HG03045 (cell line): ENCODE measurements around the gene DBNDD1.
"Not testable (repeated sequence)": the region's sequence is repeated elsewhere in the genome, so short reads cannot be mapped to it uniquely, and the experiment has no call there.

Experiments
- ATAC-seq: cut with Tn5 transposase; IDR thresholded peaks from one replicate; pipeline ENCODE4 v1.9.1; 2021; ENCODE audit warnings: mild to moderate bottlenecking, moderate library complexity; ENCODE audit not compliant: unreplicated experiment

Gene DBNDD1, protein sequence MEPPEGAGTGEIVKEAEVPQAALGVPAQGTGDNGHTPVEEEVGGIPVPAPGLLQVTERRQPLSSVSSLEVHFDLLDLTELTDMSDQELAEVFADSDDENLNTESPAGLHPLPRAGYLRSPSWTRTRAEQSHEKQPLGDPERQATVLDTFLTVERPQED

DNA sequence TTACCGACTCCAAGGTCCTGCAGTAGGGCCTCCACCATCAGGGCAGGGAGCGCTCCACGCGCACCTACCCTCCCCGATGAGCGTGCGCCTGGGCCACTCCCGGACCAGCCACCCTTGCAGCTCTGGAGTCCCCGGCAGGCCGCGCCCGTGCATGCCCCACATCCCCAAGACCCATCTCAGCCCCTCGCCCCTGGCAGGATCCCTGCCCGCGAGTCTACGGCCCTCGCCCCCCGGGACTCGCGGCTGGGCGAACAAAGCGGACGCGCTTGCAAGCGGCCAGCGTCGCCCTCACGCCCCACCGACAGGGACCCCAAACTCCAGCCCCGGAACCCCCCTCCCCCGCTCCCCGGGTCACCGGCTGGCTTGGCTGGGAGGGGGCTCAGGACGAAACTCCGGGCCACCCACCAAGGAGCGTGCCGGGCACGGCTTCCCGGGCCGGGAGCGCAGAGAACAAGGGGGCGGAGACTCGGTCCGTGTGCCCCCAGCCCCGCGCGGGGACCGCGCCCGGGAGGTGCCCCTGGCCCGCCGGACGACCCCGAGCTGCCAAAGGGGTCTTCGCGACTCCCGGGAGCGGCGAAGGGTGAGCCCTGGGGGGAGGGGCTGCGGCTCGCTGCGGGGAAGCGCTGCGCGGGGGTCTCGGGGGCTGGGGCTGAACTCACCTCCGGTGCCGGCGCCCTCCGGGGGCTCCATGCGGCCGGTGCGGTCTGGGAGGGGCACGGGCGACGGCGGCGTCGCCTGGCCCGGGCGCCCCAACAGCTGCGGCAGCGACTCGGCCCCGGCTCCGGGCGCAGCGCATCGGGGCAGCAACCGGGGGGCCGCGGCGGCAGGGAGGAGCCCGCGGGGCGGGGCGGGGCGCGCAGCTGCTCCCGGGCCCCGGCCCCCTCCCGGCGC, at the start of gene DBNDD1:
DBNDD1 (minus strand) TSS at position 805 of the 891 bp plus-strand sequence; CDS start at position 690, 115 bp downstream.
- ATAC-seq: no peak

DNA sequence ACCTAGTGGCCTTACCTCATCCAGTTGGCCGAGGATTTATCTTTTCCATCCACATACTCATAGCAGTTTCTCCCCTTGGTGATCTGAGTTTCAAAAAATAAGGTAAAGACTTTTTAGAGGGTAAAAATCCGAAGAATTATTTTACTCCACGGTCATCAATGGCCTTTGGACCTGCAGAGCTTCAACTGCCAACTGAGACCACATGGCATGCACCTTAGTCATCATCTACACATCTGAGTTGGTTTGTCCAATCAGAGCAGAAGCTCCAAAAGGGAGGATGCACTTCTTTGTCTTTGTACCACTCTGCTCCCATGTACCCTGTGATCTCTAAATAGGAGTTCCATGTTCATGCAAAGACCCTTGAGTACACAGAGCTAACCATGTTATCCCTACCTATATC, 42.2 kb upstream of the DBNDD1 start:
- no peak for ATAC-seq

DNA sequence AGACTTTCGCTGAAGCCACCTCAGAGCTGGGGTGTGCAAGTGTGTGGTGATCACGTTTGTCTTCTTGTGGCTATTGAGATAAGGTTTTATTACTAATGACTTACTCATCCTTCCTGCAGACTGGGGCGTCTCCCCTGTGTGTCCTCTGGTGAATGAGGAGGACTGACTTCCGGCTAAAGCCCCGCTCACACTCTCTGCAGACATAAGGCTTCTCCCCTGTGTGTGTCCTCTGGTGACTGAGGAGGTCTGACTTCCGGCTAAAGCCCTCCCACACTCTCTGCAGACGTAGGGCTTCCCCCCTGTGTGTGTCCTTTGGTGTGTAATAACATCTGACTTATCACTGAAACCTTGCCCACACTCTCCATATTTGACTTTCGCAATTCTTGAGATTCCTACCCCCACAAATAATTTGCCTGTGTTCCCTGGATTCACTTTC, 38.5 kb upstream of the DBNDD1 start:
- ATAC-seq: no peak

DNA sequence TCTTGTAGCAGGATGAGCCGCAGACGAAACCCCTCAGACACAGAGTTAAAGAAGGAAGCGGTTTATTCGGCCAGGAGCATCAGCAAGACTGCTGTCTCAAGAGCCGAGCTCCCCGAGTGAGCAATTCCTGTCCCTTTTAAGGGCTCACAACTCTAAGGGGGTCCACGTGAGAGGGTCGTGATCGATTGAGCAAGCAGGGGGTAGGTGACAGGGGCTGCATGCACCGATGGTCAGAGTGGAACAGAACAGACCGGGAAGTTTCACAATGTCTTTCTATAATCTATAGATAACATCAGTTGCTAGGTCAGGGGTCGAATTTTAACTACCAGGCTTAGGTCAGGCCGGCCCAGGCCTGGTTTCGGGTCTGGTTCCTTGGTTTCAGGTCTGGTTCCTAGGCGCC, 37.3 kb upstream of the DBNDD1 start:
- not testable (repeated sequence) for ATAC-seq

DNA sequence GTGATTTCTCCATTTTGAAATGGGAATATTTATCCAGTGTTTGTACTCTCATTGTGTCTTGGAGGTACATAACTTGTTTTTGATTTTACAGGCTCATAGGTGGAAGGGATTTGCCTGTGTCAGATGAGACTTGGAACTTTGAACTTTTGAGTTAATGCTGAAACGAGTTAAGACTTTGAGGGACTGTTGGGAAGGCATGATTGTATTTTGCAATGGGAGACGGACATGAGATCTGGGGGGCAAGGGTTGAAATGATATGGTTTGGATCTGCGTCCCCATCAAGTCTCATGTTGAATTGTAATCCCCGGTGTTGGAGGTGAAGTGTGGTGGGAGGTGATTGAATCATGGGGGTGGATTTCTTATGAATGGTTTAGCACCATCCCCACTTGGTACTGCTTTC, 36.1 kb upstream of the DBNDD1 start:
- ATAC-seq: no peak

DNA sequence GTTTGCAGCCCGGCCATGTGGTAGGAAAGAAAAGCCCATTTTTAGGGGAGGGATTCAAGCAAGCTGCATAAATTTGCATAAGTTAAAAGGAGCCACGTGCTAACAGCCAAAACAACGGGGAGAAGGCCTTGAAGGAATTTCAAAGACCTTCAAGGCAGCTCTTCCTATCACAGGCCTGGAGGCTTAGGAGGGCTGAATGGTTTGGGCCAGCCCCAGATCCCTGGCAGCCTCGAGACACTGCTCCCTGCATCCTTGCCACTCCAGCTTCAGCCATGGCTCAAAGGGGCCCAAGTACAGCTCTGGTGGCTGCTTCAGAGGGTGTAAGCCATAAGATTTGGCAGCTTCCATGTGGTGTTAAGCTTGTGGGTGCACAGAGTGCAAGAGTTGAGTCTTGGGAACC, 35.3 kb upstream of the DBNDD1 start:
- ATAC-seq: no peak

DNA sequence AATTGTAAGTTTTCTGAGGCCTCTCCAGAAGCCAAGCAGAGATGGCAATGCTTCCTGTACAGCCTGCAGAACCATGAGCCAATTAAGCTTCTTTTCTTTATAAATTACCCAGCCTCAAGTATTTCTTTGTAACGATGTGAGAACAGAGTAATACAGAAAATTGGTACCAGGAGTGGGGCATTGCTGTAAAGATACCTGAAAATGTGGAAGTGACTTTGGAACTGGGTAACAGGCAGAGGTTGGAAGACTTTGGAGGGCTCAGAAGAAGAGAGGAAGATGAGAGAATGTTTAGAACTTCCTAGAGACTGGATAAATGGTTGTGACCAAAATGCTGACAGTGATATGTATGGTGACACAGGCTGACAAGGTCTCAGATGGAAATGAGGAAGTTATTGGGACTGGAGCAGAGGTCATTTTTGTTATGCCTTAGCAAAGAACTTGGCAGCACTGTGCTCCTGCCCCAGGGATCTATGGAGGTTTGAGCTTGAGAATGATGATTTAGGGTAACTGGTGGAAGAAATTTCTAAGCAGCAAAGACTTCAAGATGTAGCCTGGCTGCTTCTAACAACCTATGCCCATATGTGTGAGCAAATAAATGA, 34.7 kb upstream of the DBNDD1 start:
- ATAC-seq: no peak

DNA sequence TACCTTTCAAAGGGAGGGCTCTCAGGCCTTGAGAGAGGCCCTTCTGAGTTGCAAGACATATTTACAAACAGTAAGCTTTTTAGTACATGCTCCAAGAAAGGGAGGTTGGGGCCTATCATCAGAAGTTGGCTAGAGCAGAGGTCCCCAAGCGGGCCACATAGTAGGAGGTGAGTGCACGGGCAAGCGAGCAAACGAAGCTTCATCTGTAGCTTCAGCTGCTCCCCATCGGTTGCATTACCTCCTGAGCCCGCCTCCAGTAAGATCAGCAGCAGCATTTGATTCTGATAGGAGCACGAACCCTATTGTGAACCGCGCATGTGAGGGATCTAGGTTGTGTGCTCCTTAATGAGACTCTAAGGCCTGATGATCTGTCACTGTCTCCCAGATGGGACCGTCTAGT, 31.7 kb upstream of the DBNDD1 start:
- ATAC-seq: no peak

DNA sequence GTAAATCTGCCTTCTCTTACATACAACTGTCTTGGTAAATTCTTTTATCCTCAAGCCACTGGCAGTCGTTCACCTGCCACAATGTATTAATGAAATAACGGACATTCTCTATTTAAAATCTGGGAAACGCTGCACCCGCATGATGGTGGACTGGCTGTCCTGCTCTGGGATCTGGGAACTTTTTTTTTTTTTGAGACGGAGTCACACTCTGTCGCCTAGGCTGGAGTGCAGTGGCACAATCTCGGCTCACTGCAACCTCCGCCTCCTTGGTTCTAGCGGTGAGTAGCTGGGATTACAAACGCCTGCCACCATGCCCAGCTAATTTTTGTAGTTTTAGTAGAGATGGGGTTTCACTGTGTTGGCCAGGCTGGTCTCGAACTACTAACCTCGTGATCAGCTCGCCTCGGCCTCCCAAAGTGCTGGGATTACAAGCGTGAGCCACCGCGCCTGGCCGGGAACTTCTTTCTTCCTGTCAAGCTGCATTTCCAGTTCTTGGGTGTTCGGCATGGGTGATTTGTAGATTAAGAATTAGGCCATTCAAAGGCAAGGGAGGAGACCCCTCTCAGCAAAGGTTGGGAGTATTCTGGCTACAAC, 29.6 kb upstream of the DBNDD1 start:
- ATAC-seq: no peak

DNA sequence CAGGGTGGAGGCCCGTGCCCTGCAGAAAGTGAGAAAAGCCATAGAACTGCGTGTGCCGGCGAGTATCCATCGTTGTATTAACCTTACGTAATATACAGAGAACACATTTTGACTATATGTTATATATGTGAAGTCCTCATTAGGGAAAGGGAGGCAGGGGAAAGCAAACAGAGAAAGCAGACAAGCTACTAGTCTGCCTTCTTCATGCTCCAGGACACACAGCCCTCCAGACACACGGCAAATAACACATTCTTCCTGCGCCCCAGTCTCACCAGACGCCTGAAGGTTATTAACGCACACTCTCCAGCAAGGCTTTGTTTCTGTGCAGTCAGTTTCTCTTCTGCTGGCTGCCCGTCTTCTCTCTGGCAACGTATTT, 29.1 kb upstream of the DBNDD1 start:
- no peak for ATAC-seq

DNA sequence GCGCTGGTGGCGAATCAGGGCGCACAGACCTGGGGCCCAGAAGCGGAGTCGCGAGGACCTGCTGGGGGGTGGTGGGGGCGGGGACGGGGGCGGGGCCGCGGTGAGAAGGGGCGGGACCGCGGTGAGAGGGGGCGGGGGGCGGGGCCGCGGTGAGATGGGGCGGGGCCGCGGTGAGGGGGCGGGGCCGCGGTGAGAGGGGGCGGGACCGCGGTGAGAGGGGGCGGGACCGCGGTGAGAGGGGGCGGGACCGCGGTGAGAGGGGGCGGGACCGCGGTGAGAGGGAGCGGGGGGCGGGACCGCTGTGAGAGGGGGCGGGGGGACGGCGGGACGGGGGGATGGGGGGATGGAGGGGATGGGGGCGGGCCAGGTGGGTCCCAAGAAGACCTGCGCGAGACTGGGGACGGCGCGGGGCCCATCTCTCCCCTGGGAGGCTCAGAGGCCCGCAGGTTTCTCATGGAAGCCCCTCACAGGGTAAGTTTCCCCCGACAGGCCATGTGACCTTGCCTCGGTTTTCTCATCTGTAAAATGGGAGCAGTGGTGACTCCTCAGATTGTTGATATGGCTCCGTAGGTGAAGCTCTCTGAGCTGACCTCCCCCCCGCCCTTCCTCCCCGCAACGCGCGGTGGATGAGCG, 28.6 kb upstream of the DBNDD1 start:
- ATAC-seq: no peak

DNA sequence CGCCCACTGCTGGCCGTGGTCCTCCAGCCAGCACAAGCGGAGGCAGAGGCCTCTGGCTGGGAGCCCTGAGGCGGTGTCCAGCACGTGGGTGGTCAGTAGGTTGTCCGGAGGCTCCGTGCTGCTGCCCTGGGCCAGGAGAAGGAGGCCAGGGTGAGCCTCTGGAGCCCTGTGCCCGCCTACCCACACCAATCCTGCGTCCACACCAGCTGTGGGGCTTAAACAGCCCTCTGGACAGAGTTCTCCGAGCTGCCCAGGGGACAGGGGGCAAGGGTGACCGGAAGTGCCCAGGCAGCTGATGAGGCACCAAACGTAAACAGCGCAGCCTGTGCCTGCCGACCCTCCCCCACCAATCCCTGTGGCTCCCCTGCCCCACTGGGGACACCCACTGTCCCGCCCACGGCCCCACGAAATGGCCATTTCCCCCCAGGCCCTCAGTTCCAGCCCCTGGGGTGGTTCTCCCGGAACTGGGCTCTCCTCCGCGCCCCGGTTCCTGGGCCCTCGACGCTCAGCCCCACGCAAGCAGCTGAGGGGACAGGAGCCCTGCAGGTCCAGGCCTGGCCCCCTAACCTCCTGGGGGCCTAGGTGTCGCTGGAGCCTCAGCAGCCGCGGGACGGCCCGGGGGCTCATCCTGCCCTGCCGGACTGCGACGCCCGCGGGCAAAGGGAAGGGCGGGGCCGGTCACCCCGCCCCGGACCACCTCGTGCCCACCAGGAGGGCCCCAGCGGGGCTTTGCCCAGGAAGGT, 27.9 kb upstream of the DBNDD1 start:
- ATAC-seq: no peak

DNA sequence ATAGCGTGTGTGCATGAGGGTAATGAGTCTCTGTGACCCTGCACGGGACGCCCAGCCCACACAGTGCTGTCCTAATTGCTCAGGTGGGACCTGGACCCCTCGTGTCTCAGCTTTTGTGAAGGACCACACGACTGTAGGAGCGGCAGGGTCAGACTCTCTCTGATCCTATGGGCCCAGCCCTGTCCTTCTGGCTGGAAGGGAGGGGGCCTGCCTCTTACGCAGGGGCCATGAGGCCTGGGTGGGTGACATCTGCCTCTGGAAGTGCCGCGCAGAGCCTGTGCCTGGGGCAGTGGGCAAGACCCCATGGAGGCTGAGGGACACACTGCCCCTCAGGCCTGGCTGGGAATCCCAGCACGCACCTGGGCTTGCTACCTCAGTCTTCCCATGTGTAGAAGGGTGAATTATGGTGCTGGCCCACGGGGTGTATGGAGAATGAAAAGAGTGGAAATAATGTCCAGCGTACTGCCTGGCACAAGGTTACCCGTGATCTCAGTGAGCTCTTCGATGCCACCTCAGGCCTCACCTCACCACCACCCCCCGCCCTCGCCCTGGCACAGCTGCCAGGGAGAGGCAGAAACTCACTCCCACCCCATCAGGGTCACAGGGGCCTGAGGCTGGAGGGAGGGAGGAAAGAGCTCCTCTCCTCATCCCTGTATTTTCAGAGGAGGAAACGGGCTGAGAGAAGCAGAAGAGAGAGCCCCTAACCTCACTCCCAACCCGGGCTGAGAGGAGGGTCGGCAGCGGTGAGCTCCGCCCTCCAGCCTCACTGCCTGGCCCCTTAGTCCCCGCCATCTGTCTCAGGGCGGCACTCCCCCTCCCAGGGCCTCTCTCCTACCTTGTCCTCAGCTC, 27.1 kb upstream of the DBNDD1 start:
- no peak for ATAC-seq

DNA sequence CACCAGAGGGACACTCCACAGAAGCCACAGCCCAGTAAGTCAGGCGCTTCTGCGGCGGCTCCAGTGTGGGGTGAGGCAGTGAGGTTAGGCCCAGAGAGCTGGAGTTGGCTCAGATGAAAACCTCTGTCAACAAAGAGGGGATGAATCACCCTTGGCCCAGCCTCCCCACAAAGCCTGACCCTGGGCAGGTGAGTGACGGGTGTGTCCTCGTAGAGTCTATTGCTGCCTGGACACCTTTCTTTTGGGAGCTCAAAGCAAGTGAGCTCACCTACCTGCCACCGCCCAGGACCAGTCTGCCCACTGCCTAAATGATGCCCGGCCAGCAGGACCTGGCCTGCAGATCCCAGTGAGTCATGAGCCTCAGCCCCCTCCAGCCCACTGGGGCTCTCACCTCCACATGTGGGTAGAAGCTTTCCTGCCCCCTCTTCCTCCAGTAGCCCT, 24.9 kb upstream of the DBNDD1 start:
- ATAC-seq: no peak

DNA sequence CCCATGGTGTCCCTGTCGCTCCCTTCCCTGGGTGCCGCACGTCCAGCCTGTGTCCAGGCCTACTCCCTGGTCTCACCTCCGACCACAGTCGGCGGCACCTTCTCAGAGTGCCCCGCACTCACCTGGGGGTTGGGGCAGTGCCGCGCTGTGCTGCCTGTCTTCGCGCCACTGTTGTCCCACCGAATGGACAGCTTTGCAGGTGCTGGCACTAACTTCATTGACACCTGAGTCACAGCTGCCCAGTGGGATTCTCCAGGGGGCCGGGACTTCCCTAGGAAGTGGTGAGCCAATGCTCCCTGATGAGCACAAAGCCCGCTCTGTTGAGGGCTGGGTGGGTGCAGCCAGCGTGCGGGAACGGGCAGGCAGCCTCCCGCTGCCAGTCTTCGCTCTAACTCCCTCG, 24.3 kb upstream of the DBNDD1 start:
- no peak for ATAC-seq

DNA sequence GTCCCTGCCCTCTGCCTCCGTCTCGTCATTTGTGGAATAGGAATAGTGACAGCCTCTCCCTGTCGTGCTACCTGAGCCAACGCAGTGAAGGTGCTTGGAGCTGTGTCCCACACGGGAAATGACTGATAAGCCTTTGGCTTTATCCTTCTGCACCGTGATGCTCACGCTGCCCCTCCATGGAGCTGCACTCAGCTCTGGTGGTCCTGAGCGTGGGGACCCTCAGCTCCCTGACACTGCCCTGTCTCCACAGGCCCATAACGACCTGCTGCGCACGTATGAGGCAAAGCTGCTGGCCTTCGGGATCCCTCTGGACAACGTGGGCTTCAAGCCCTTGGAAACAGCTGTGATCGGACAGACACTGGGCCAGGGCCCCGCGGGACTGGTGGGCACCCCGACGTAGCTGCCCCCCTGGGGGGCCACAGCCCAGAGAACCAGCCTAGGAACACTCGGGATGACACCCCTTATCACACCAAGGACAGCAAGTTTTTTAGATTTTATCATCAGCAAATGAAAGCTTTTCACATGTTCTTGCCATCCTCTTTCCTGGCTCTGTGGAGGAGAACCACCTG, 23.8 kb upstream of the DBNDD1 start:
- ATAC-seq: no peak

DNA sequence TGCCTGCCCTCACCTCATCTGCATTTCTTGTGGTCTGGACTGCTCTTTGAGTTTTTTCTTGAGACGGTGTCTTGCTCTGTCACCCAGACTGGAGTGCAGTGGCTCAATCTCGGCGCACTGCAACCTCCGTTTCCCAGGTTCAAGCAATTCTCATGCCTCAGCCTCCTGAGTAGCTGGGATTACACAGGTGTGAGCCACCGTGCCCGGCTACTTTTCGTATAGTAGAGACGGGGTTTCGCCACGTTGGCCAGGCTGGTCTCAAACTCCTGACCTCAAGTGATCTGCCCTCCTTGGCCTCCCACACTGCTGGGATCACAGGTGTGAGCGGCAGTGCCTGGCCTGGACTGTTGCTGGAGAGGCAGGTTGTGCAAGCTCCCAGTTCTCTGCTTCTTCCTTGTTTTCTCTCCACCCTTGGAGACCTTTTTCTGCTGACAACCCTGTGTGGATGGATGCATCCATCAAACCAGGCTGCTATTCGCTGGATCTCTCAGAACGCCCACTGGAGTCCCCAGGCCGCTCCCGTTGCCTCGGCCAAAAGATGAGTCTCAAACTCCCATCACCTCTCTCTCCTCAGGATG, 22.7 kb upstream of the DBNDD1 start:
- ATAC-seq: no peak

DNA sequence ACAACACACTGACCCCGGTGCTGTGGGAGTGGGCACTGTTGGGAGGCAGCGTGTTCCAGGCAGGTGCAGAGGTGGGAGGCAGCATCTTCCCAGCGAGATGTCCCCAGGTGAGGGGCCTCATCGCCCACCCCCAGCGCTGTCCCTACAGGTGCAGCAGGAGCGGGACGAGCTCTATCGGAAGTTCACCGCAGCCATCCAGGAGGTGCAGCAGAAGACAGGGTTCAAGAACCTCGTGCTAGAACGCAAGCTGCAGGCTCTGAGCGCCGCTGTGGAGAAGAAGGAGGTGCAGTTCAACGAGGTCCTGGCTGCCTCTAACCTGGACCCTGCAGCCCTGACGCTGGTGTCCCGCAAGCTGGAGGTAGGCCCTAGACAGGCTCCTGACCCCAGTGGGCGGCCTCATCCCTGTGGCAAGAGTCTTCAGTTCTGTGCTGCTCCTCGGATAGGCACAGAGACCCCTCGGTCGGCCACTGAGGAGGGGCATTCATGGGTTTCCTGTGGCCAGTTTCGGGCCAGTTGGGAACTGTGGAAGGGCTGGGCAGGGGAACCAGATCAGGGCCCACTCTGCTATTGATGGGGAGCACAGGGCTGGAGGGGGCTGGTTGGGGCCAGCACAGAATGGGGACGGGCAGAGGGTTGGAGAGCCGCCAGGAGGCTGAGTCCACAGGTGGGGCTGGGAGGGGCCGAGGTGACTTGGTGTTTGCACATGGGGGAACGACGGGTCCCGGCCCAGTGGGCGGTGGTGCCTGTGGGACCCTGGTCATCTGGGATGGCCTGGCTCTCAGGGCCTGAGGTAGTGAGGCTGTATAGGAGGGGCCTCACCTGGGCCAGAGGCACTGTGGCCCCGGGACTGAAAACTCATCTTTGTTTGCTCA, 21.1 kb upstream of the DBNDD1 start:
- ATAC-seq: no peak
